ENCODE measurements around the gene ADAT3.

Gene ADAT3

DNA sequence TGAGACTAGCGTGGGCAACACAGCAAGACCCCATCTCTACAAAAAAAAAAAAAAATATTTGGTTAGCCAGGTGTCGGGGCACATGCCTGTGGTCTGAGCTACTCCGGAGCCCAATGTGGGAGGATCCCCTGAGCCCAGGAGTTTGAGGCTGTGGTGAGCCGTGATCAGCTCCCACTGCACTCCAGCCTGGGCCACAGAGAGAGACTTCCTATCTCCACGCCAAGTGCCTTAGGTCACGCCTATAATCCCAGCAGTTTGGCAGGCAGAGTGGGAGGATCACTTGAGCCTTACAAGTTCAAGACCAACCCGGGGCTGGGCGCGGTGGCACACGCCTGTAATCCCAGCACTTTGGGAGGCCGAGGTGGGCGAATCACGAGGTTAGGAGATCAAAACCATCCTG is 8.7 kb upstream of the ADAT3 start:
- Histone ChIP-seq H3K9ac (ENCODE audit: low read length) (no peak overlapping the region), H3K4me1 (ENCODE audit: control insufficient read depth, insufficient read depth, low read length) (peaks cover 10% of the 10 kb centered on the region), H3K36me3 (ENCODE audit: control insufficient read depth, insufficient read depth, low read length) (no peaks in the 10 kb centered on the region), H3K4me3 (ENCODE audit: low read length) (no peak overlapping the region), H3K9me3 (ENCODE audit: control insufficient read depth, low read length) (no peaks in the 10 kb centered on the region), H3K27me3 (ENCODE audit: control insufficient read depth, insufficient read depth, low read length) (no peaks in the 10 kb centered on the region)

DNA sequence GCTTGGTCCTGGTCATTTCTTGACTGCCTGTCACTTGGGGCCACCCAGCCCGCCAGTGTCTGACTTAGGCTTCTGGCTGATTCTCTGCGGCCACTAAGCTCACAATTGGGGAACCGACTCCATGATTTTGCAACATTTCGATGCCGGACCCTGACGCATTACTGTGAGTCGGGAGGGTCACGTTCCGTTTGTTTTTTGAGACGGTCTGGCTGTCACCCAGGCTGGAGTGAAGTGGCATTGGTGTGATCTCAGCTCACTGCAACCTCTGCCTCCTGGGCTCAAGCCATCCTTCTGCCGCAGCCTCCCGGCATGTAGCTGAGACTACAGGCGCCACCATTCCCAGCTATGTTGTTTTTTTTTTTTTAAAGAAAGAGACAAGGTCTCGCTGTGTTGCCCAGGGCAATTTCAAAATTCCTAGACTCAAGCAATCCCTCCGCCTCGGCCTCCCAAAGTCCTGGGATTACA is 3.2 kb upstream of the ADAT3 start:
- H3K27me3 ChIP-seq (ENCODE audit: control insufficient read depth, insufficient read depth, low read length) = no peaks in the 10 kb centered on the region
- H3K36me3 ChIP-seq (ENCODE audit: control insufficient read depth, insufficient read depth, low read length) = no peaks in the 10 kb centered on the region
- H3K4me3 ChIP-seq (ENCODE audit: low read length) = no peak overlapping the region
- peaks cover 28% of the 10 kb centered on the region for H3K4me1 ChIP-seq (ENCODE audit: control insufficient read depth, insufficient read depth, low read length)
- H3K9ac ChIP-seq (ENCODE audit: low read length) = no peak overlapping the region
- H3K9me3 ChIP-seq (ENCODE audit: control insufficient read depth, low read length) = no peaks in the 10 kb centered on the region

DNA sequence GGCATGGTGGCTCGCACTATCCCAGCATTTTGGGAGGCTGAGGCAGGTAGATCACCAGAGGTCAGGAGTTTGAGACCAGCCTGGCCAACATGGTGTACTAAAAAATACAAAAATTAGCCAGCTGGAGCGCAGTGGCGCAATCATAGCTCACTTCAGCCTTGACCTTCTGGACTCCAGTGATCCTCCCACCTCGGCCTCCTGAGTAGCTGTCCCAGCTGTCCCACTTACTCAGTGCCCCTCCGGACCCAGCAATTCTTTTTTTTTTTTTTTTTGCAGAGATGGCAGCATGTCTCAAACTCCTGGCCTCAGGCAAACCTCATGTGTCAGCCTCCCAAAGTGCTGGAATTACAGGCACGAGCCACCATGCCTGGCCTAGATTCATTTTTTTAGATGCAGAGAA is 2.3 kb upstream of the ADAT3 start:
- Histone ChIP-seq H3K9me3 (ENCODE audit: control insufficient read depth, low read length) (no peaks in the 10 kb centered on the region), H3K4me3 (ENCODE audit: low read length) (no peak overlapping the region), H3K4me1 (ENCODE audit: control insufficient read depth, insufficient read depth, low read length) (peaks cover 27% of the 10 kb centered on the region), H3K9ac (ENCODE audit: low read length) (no peak overlapping the region), H3K36me3 (ENCODE audit: control insufficient read depth, insufficient read depth, low read length) (no peaks in the 10 kb centered on the region), H3K27me3 (ENCODE audit: control insufficient read depth, insufficient read depth, low read length) (no peaks in the 10 kb centered on the region)

DNA sequence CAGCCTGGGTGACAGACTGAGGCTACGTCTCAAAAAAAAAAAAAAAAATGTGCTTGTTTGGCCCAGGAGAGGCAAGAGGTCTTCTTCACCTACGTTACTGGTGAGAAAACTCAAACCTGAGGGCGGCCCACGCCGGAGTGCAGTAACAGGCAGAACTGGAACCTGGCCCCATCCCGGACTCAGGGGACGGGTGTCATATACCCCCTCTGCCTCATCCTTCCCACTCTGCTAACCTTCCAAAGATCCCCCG is 414 bp upstream of the ADAT3 start:
- no peak overlapping the region for H3K4me3 ChIP-seq (ENCODE audit: low read length)
- no peaks in the 10 kb centered on the region for H3K9me3 ChIP-seq (ENCODE audit: control insufficient read depth, low read length)
- no peak overlapping the region for H3K9ac ChIP-seq (ENCODE audit: low read length)
- H3K4me1 ChIP-seq (ENCODE audit: control insufficient read depth, insufficient read depth, low read length) = peaks cover 41% of the 10 kb centered on the region
- no peaks in the 10 kb centered on the region for H3K36me3 ChIP-seq (ENCODE audit: control insufficient read depth, insufficient read depth, low read length)
- no peaks in the 10 kb centered on the region for H3K27me3 ChIP-seq (ENCODE audit: control insufficient read depth, insufficient read depth, low read length)

DNA sequence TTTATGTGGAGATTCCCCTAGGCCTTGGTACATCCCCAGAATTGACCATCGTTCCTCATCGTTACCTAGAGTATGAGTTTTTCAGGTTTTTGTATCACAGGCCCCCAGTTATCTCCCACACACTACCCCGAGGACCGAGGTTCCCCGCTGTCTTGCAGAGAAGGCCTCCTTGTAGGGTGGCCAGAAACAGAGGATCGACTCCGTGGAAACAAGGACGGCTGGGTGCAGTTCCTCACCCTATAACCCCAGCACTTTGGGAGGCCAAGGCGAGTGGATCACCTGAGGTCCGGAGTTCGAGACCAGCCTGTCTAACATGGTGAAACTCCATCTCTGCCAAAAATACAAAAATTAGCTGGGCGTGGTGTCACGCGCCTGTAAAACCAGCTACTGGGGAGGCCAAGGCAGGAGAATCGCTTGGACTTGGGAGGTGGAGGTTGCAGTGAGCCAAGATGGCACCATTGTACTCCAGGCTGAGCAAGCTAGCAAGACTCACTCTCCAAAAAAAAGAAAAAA is 720 bp downstream of the ADAT3 start:
- Histone ChIP-seq H3K27me3 (ENCODE audit: control insufficient read depth, insufficient read depth, low read length) (no peaks in the 10 kb centered on the region), H3K9me3 (ENCODE audit: control insufficient read depth, low read length) (no peaks in the 10 kb centered on the region), H3K9ac (ENCODE audit: low read length) (peak overlapping the region; percentile 75), H3K4me3 (ENCODE audit: low read length) (peak overlapping the region; percentile 63), H3K4me1 (ENCODE audit: control insufficient read depth, insufficient read depth, low read length) (peaks cover 47% of the 10 kb centered on the region), H3K36me3 (ENCODE audit: control insufficient read depth, insufficient read depth, low read length) (no peaks in the 10 kb centered on the region)

DNA sequence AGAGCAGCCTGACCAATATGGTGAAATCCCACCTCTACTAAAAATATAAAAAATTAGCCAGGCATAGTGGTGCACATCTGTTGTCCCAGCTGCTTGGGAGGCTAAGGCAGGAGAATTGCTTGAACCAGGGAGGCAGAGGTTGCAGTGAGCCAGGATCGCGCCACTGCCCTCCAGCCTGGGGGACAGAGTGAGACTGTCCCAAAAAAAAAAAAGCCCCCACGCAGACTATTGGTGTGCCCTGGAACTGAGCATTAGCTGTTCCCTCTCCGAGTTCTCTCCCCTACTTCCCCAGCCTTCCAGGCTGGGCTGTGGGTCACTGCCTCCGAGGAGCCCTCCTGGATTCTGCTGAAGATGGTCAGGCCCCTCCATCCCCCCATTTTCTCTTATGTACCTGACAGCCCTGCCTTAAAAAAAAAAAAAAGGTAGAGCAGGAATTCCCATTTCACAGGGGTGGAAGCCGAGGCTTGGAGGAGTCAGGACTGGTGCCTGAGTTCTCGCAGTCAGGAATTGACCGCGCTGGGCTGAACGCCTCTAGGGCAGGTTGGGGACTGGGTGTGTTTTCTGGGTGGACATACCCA is 1.9 kb downstream of the ADAT3 start:
- Histone ChIP-seq H3K4me1 (ENCODE audit: control insufficient read depth, insufficient read depth, low read length) (peaks cover 50% of the 10 kb centered on the region), H3K9ac (ENCODE audit: low read length) (peak overlapping the region; percentile 71)

DNA sequence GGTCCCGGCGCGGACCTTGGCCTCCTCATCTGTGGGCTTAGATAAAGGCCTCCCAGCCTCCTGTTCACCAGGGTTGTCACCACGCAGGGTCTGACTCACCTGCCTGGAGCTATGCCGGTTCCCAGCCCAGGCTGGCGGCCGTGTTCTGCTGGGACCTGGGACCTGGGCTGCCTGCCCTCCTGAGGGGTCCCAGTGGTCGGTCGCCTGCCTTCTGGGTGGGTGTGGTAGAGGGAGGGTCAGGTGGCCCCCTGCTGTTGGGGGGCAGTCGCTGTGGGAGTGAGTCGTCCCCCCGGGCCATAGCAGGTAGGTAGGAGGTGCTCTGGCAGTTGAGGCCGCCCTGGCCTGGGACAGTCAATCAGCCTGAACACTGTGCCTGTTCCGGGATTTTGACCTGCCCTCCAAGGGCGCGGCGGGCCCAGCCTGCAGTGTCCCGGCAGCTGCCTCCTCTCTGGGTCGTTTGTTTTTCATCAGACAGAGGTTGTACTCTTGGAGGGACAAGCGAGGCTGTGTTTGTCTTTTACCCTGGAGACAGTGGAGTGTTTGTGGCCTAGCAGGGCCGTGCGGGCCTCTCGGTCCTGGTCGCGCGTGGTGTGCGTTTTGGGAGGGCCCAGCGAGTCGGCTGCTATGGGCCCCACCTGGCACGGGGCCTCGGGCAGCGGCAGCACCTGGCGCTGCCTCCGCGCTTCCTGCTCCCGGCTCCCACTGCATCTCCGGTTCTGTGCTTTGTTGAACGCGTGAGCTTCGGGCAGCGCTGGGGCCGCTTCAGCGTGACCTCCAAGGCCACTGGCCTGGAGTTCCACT is 2.6 kb downstream of the ADAT3 start:
- Histone ChIP-seq H3K9ac (ENCODE audit: low read length) (peak overlapping the region; percentile 71), H3K27me3 (ENCODE audit: control insufficient read depth, insufficient read depth, low read length) (no peaks in the 10 kb centered on the region), H3K36me3 (ENCODE audit: control insufficient read depth, insufficient read depth, low read length) (peaks cover under 1% of the 10 kb centered on the region), H3K9me3 (ENCODE audit: control insufficient read depth, low read length) (no peaks in the 10 kb centered on the region), H3K4me3 (ENCODE audit: low read length) (peak overlapping the region; percentile 31), H3K4me1 (ENCODE audit: control insufficient read depth, insufficient read depth, low read length) (peaks cover 55% of the 10 kb centered on the region)

More for the DNA sequence above, 1.9 kb downstream of the ADAT3 start:
- Histone ChIP-seq H3K27me3 (ENCODE audit: control insufficient read depth, insufficient read depth, low read length) (no peaks in the 10 kb centered on the region), H3K4me3 (ENCODE audit: low read length) (no peak overlapping the region), H3K9me3 (ENCODE audit: control insufficient read depth, low read length) (no peaks in the 10 kb centered on the region), H3K36me3 (ENCODE audit: control insufficient read depth, insufficient read depth, low read length) (no peaks in the 10 kb centered on the region)

DNA sequence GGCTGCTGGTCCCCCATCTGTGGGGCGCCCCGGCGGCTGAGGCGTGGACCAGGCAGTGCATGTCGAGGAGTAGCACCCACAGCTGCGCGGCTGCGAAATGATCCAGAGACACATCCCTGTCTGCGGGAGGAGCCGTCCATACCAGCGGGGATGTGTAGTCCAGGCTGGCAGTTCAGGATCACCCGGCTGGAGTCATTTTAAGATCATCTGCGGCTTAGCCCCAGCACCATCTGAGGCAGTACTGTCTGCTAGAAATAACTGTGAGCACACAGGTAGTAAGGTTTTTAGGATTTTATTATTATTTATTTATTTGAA is 3.1 kb downstream of the ADAT3 start:
- Histone ChIP-seq H3K9ac (ENCODE audit: low read length) (peak overlapping the region; percentile 71), H3K27me3 (ENCODE audit: control insufficient read depth, insufficient read depth, low read length) (no peaks in the 10 kb centered on the region), H3K36me3 (ENCODE audit: control insufficient read depth, insufficient read depth, low read length) (peaks cover 6% of the 10 kb centered on the region), H3K4me3 (ENCODE audit: low read length) (peak overlapping the region; percentile 31), H3K4me1 (ENCODE audit: control insufficient read depth, insufficient read depth, low read length) (peaks cover 55% of the 10 kb centered on the region), H3K9me3 (ENCODE audit: control insufficient read depth, low read length) (no peaks in the 10 kb centered on the region)

DNA sequence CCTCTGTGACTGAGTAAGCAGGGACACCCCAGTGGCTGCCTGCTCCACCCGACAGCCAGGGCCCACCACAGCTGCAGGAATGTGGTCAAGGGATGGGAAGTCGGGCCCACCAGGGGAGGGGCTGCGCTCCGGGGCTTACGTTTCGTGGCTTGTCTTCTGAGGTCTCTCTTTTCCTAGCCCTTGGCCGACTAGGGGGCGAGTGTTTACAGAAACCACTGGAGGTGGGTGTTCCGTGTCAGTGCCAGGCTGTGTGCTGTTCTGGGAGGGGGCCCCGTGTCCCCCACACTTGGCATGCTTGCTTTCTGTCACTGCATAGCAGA is 4.5 kb downstream of the ADAT3 start:
- Histone ChIP-seq H3K4me3 (ENCODE audit: low read length) (no peak overlapping the region), H3K9me3 (ENCODE audit: control insufficient read depth, low read length) (no peaks in the 10 kb centered on the region), H3K9ac (ENCODE audit: low read length) (peak overlapping the region; percentile 28), H3K27me3 (ENCODE audit: control insufficient read depth, insufficient read depth, low read length) (no peaks in the 10 kb centered on the region), H3K36me3 (ENCODE audit: control insufficient read depth, insufficient read depth, low read length) (peaks cover 11% of the 10 kb centered on the region), H3K4me1 (ENCODE audit: control insufficient read depth, insufficient read depth, low read length) (peaks cover 50% of the 10 kb centered on the region)

DNA sequence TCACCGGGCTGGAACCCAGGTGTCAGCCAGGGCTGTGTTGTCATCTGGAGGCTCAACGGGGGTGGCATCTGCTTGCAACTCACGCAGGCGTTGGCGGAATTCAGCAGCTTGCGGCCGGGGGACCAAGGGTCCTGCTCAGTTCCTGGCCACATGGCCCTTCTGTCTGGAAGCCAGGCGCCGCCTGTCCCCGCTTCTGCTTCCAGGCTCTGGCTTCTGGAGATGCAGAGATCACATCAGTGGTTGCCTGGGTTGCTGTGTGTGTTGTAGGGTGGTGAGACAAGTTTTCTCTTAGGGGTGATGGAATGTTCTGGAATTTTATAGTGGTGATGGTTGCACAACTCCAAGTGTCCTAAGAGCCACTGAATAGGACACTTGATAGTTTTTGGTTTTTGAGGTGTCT is 5.0 kb downstream of the ADAT3 start:
- Histone ChIP-seq H3K4me3 (ENCODE audit: low read length) (no peak overlapping the region), H3K36me3 (ENCODE audit: control insufficient read depth, insufficient read depth, low read length) (peaks cover 11% of the 10 kb centered on the region), H3K9me3 (ENCODE audit: control insufficient read depth, low read length) (no peaks in the 10 kb centered on the region), H3K9ac (ENCODE audit: low read length) (no peak overlapping the region), H3K4me1 (ENCODE audit: control insufficient read depth, insufficient read depth, low read length) (peaks cover 48% of the 10 kb centered on the region), H3K27me3 (ENCODE audit: control insufficient read depth, insufficient read depth, low read length) (no peaks in the 10 kb centered on the region)

DNA sequence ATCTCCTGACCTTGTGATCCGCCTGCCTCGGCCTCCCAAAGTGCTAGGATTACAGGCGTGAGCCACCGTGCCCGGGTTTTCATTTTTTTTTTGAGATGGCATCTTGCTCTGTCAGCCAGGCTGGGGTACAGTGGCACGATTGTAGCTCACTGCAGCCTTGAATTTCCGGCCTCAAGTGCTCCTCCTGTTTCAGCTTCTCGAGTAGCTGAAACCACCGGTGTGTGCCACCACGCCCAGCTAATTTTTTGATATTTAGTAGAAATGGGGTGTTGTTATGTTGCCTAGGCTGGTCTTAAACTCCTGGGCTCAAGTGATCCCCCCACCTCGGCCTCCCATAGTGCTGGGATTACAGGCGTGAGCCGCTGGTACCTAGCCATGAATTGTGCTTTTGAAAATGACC is 5.9 kb downstream of the ADAT3 start:
- Histone ChIP-seq H3K9me3 (ENCODE audit: control insufficient read depth, low read length) (no peaks in the 10 kb centered on the region), H3K9ac (ENCODE audit: low read length) (no peak overlapping the region), H3K27me3 (ENCODE audit: control insufficient read depth, insufficient read depth, low read length) (no peaks in the 10 kb centered on the region), H3K4me1 (ENCODE audit: control insufficient read depth, insufficient read depth, low read length) (peaks cover 42% of the 10 kb centered on the region), H3K4me3 (ENCODE audit: low read length) (no peak overlapping the region), H3K36me3 (ENCODE audit: control insufficient read depth, insufficient read depth, low read length) (peaks cover 11% of the 10 kb centered on the region)

DNA sequence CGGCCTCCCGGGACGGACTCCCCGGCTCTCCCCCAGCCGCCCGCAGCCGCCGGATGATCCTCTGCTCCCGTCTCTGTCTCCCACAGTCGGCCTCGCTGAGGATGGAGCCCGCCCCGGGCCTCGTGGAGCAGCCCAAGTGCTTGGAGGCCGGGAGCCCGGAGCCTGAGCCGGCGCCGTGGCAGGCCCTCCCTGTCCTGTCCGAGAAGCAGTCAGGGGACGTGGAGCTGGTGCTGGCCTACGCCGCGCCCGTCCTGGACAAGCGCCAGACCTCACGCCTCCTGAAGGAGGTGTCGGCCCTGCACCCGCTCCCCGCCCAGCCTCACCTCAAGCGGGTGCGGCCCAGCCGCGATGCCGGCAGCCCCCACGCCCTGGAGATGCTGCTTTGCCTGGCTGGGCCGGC is 6.8 kb downstream of the ADAT3 start:
- Histone ChIP-seq H3K4me1 (ENCODE audit: control insufficient read depth, insufficient read depth, low read length) (peaks cover 37% of the 10 kb centered on the region), H3K9me3 (ENCODE audit: control insufficient read depth, low read length) (no peaks in the 10 kb centered on the region), H3K27me3 (ENCODE audit: control insufficient read depth, insufficient read depth, low read length) (no peaks in the 10 kb centered on the region), H3K4me3 (ENCODE audit: low read length) (no peak overlapping the region), H3K9ac (ENCODE audit: low read length) (no peak overlapping the region), H3K36me3 (ENCODE audit: control insufficient read depth, insufficient read depth, low read length) (peaks cover 11% of the 10 kb centered on the region)
